Omental fat pad (tissue), 4 donors: ENCODE measurements around the gene CCDC150. TPM values are rescaled to one million over a fixed set of nuclear protein-coding genes. Genes with fewer than 3 reads are reported as not detected.
"Not testable (repeated sequence)": the region's sequence is repeated elsewhere in the genome, so short reads cannot be mapped to it uniquely, and the experiment has no call there.

ENCODE experiments used
- ATAC-seq: fragments of 150-250 bp; one replicate; pipeline ENCODE4 v1.9.1; 2016; ENCODE audit warnings: mild to moderate bottlenecking, moderate library complexity; ENCODE audit not compliant: low FRiP score
- DNase-seq: peaks from one replicate; pipeline ENCODE4 v3.0.0-alpha.2; 2019; ENCODE audit warnings: low spot score
- CTCF ChIP-seq, 3 donors: fragments of 450-650 bp; IDR thresholded peaks; one replicate each; pipeline ENCODE4 v1.5.1; 2016 to 2017; ENCODE audit warnings: antibody characterized with exemption in 3 of 3, mild to moderate bottlenecking in 3 of 3, moderate library complexity in 2 of 3
- total RNA-seq, 4 donors: library from RNA; depleted of rRNA; stranded (reverse); fragments of >200 nt; gene quantifications; one replicate each; pipeline ENCODE4 v1.1.0, GENCODE V29; 2016

Gene CCDC150
- total RNA-seq, 4 donors from 2014 or later = 0.72 to 2.0 (median 1.4) TPM; not detected in 1

- TF ChIP-seq CTCF (IDR thresholded peaks at IDR 0.05) = no peak
- DNase-seq (no peak), ATAC-seq (no peak)
Observed at GRCh38 chr2:196725218-196725617, 85.7 kb downstream of the CCDC150 start.

GRCh38 chr2:196725882-196726281, 86.4 kb downstream of the CCDC150 start:
- no peak for TF ChIP-seq CTCF (IDR thresholded peaks at IDR 0.05)
- ATAC-seq (no peak), DNase-seq (no peak)

- DNase-seq (no peak), ATAC-seq (no peak)
Observed at GRCh38 chr2:196729418-196729817, 89.9 kb downstream of the CCDC150 start.

GRCh38 chr2:196736646-196737045, 97.1 kb downstream of the CCDC150 start:
- not testable (repeated sequence) for DNase-seq, ATAC-seq

More at GRCh38 chr2:196729418-196729817, 89.9 kb downstream of the CCDC150 start:
- TF ChIP-seq CTCF (IDR thresholded peaks at IDR 0.05) = no peak

GRCh38 chr2:196737046-196737445, 97.5 kb downstream of the CCDC150 start:
- DNase-seq = no peak
- TF ChIP-seq CTCF (IDR thresholded peaks at IDR 0.05) = no peak
- ATAC-seq = no peak

- TF ChIP-seq CTCF (IDR thresholded peaks at IDR 0.05) = no peak
- no peak for ATAC-seq
- DNase-seq = no peak
Observed at GRCh38 chr2:196739031-196739430, 99.5 kb downstream of the CCDC150 start.

- DNase-seq = no peak
- no peak for ATAC-seq
- no peak for TF ChIP-seq CTCF (IDR thresholded peaks at IDR 0.05)
Observed at GRCh38 chr2:196742216-196742615, 102.7 kb downstream of the CCDC150 start.

GRCh38 chr2:196742685-196743084, 103.2 kb downstream of the CCDC150 start:
- ATAC-seq = no peak
- DNase-seq = no peak
- no peak for TF ChIP-seq CTCF (IDR thresholded peaks at IDR 0.05)
